Hepatocyte (in vitro differentiated cells): ENCODE results near the gene STARD10.

Experiments used
- EZH2 ChIP-seq: fragments of 200-600 bp; sonication (generic); IDR thresholded peaks from 2 replicates; pipeline ENCODE4 v1.6.1; 2016; ENCODE audit warnings: antibody characterized with exemption, mild to moderate bottlenecking, borderline replicate concordance
- EZH2phosphoT487 ChIP-seq: fragments of 200-600 bp; sonication (generic); IDR thresholded peaks from one replicate; pipeline ENCODE4 v1.6.1; 2018; ENCODE audit warnings: antibody characterized with exemption, mild to moderate bottlenecking, low read depth, moderate library complexity; ENCODE audit not compliant: unreplicated experiment, severe bottlenecking
- TF ChIP-seq, protein P1 (sequence below): fragments of 200-600 bp; sonication (generic); IDR thresholded peaks from 2 replicates; pipeline ENCODE4 v1.5.1; 2016; ENCODE audit warnings: antibody characterized with exemption, mild to moderate bottlenecking; ENCODE audit not compliant: poor library complexity

DNA sequence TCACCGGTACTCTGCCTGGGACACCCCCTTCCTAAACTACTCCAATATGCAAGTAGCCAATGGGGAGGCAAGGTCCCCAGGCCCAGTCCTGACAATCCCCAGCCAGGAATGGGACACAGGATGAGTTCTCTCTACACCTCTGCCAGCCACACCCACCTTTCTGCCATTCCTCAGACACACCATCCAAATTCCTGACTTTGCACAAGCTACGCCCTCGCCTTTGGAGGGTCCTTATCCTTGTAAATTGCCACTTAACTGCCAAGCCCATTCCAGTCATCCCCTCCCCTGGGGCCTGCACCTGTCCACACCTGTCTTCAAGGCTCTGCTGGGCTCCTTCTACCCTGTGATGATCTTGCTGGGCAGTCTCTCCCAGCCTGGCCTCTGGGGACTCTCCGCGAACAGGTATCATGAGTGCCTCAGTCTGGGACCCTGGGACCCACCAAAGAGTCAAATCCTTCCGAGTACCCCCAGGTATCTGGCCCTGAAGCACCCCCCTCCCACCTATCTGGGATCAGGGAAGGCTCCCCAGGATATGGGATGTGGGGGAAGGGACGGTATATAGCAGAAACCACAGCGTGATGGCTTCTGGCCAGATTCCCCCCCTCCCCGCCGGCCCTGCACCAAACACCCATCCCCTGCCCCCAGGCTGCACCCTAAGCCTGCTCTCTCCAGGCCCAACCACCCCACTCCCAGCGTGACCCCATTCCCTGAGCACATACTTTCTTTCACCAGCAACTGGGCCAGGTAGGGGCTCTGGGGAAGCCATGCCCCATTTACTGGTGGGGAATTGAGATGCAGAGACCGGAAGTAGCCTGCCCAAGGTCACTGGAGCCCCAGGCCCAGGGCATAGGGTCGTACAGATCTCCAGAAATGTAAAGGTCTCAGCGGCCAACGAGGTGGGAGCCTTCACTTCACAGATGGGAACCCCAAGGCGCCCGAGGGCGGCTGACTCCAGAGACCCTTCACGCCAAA is 42.4 kb downstream of the STARD10 start:
- TF ChIP-seq, protein P1, sequence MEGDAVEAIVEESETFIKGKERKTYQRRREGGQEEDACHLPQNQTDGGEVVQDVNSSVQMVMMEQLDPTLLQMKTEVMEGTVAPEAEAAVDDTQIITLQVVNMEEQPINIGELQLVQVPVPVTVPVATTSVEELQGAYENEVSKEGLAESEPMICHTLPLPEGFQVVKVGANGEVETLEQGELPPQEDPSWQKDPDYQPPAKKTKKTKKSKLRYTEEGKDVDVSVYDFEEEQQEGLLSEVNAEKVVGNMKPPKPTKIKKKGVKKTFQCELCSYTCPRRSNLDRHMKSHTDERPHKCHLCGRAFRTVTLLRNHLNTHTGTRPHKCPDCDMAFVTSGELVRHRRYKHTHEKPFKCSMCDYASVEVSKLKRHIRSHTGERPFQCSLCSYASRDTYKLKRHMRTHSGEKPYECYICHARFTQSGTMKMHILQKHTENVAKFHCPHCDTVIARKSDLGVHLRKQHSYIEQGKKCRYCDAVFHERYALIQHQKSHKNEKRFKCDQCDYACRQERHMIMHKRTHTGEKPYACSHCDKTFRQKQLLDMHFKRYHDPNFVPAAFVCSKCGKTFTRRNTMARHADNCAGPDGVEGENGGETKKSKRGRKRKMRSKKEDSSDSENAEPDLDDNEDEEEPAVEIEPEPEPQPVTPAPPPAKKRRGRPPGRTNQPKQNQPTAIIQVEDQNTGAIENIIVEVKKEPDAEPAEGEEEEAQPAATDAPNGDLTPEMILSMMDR: no peak
- TF ChIP-seq EZH2 (no peak), EZH2phosphoT487 (no peak)
